Smooth muscle cell (in vitro differentiated cells): ENCODE data around the gene DRC1. TPM values are rescaled to one million over a fixed set of nuclear protein-coding genes. Genes with fewer than 3 reads are reported as not detected.

ENCODE experiments used
- DNase-seq: peaks from one replicate; lab custom pipeline; 2025; ENCODE audit not compliant: unreplicated experiment; lab: John Stamatoyannopoulos, UW
- H2AFZ ChIP-seq: fragments of 200-600 bp; sonication (generic); 2 replicates; pipeline ENCODE4 v1.6.0; 2016; ENCODE audit warnings: antibody characterized with exemption, low read depth, mild to moderate bottlenecking
- H3F3A ChIP-seq: fragments of 200-600 bp; sonication (generic); 2 replicates; pipeline ENCODE4 v1.6.0; 2017; ENCODE audit warnings: antibody characterized with exemption, low read depth
- H3K27ac ChIP-seq: fragments of 200-600 bp; sonication (generic); 2 replicates; pipeline ENCODE4 v1.5.1; 2016; ENCODE audit warnings: low read depth, mild to moderate bottlenecking
- H3K27me3 ChIP-seq: fragments of 200-600 bp; sonication (generic); 2 replicates; pipeline ENCODE4 v1.6.1; 2016; ENCODE audit warnings: low read depth, mild to moderate bottlenecking
- H3K36me3 ChIP-seq: fragments of 200-600 bp; sonication (generic); 2 replicates; pipeline ENCODE4 v1.5.1; 2016; ENCODE audit warnings: low read depth
- H3K4me1 ChIP-seq: fragments of 200-600 bp; sonication (generic); 2 replicates; pipeline ENCODE4 v1.5.1; 2016; ENCODE audit warnings: low read depth
- H3K4me2 ChIP-seq: fragments of 200-600 bp; sonication (generic); 2 replicates; pipeline ENCODE4 v1.6.0; 2016; ENCODE audit warnings: mild to moderate bottlenecking
- H3K4me3 ChIP-seq: fragments of 200-600 bp; sonication (generic); 2 replicates; pipeline ENCODE4 v1.5.1; 2016; ENCODE audit warnings: mild to moderate bottlenecking
- H3K79me2 ChIP-seq: fragments of 200-600 bp; sonication (generic); 2 replicates; pipeline ENCODE4 v1.6.0; 2016; ENCODE audit warnings: low read depth, mild to moderate bottlenecking
- H3K9ac ChIP-seq: fragments of 200-600 bp; sonication (generic); 2 replicates; pipeline ENCODE4 v1.6.0; 2016; ENCODE audit warnings: low read depth
- H3K9me3 ChIP-seq: fragments of 200-600 bp; sonication (generic); replicated peaks from 2 replicates; pipeline ENCODE4 v1.5.1; 2016; ENCODE audit warnings: low read depth
- H4K20me1 ChIP-seq: fragments of 200-600 bp; sonication (generic); 2 replicates; pipeline ENCODE4 v1.6.0; 2016; ENCODE audit warnings: low read depth
- WGBS: methylation state at CpG from one replicate; pipeline ENCODE4 v1.1.7; 2016; ENCODE audit warnings: low lambda C conversion rate; 5-methylcytosine and 5-hydroxymethylcytosine counted together
- polyA plus RNA-seq: library from polyadenylated mRNA; unstranded; fragments of >200 nt; fragmentation: Nextera tagmentation; extraction: Ambion mirVana; gene quantifications from 2 replicates; pipeline ENCODE4 v1.2.1, GENCODE V29; 2016
- total RNA-seq: library from RNA; depleted of rRNA; stranded (reverse); fragments of >200 nt; gene quantifications from 2 replicates; pipeline ENCODE4 v1.2.3, GENCODE V29; 2014
- TF ChIP-seq, protein P1 (sequence below): fragments of 200-600 bp; sonication (generic); IDR thresholded peaks from 2 replicates; pipeline ENCODE4 v1.5.1; 2017; ENCODE audit warnings: borderline replicate concordance, mild to moderate bottlenecking, antibody characterized with exemption; ENCODE audit not compliant: insufficient read depth, poor library complexity, severe bottlenecking

Gene DRC1
- total and polyA plus RNA-seq, 2 experiments from 2014 or later = 0.14 TPM; not detected in 1

GRCh38 chr2:26489213-26489850, 87.6 kb downstream of the DRC1 start:
- no peak overlapping the region for H3K27ac ChIP-seq
- 88% methylated on average over 19 of the region's 19 CpGs for WGBS
- no peaks in the 10 kb centered on the region for H3K4me1 ChIP-seq
- no peaks in the 10 kb centered on the region for H3K9me3 ChIP-seq
- H3K27me3 ChIP-seq = no peaks in the 10 kb centered on the region
- H3K9ac ChIP-seq = no peak overlapping the region
- no peak for DNase-seq
- H3K36me3 ChIP-seq = no peaks in the 10 kb centered on the region
- H2AFZ ChIP-seq = no peak overlapping the region
- H4K20me1 ChIP-seq = no peaks in the 10 kb centered on the region
- no peaks in the 10 kb centered on the region for H3K79me2 ChIP-seq
- H3K4me2 ChIP-seq = no peak overlapping the region
- TF ChIP-seq, protein P1, sequence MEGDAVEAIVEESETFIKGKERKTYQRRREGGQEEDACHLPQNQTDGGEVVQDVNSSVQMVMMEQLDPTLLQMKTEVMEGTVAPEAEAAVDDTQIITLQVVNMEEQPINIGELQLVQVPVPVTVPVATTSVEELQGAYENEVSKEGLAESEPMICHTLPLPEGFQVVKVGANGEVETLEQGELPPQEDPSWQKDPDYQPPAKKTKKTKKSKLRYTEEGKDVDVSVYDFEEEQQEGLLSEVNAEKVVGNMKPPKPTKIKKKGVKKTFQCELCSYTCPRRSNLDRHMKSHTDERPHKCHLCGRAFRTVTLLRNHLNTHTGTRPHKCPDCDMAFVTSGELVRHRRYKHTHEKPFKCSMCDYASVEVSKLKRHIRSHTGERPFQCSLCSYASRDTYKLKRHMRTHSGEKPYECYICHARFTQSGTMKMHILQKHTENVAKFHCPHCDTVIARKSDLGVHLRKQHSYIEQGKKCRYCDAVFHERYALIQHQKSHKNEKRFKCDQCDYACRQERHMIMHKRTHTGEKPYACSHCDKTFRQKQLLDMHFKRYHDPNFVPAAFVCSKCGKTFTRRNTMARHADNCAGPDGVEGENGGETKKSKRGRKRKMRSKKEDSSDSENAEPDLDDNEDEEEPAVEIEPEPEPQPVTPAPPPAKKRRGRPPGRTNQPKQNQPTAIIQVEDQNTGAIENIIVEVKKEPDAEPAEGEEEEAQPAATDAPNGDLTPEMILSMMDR = no peak
- H3F3A ChIP-seq = no peaks in the 10 kb centered on the region
- H3K4me3 ChIP-seq = no peak overlapping the region

DNA sequence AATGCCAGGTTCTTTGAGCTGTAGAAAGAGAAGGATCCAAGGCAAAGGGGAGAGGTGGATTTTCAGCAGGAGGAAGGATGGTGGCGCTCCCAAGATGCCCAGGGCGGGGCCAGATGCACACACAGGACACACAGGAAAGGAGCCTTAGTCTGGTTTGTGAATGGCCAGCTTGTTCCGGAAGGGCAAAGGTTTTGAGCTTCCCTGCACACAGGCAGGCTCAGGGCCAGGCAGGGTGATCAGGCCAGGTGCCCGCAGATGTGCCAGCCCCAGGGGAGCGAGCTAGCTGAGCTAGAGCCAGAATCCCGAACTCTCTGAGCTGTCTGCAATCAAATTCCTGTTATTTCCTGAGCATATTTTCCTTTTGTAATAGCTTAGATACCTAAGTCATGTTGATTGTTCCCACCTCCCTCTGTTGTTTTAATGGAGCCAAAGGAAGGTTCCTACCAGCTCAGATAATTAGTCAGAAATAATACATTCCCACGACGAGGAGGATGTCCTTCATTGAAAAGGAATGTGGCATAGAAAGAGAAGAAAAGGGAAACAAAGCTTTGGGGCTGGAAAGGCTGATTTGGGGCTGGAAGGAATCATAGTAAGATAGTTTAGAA, 89.9 kb downstream of the DRC1 start:
- H3K27ac ChIP-seq = no peak overlapping the region
- H3K9ac ChIP-seq = no peak overlapping the region
- no peak overlapping the region for H3K4me3 ChIP-seq
- H4K20me1 ChIP-seq = no peaks in the 10 kb centered on the region
- no peak overlapping the region for H2AFZ ChIP-seq
- TF ChIP-seq, protein P1 = no peak
- 84% methylated on average over 8 of the region's 8 CpGs for WGBS
- no peaks in the 10 kb centered on the region for H3K79me2 ChIP-seq
- H3F3A ChIP-seq = no peaks in the 10 kb centered on the region
- no peaks in the 10 kb centered on the region for H3K36me3 ChIP-seq
- no peak overlapping the region for H3K4me2 ChIP-seq
- peaks cover 8% of the 10 kb centered on the region for H3K4me1 ChIP-seq
- DNase-seq = no peak
- H3K27me3 ChIP-seq = no peaks in the 10 kb centered on the region
- H3K9me3 ChIP-seq = no peaks in the 10 kb centered on the region

DNA sequence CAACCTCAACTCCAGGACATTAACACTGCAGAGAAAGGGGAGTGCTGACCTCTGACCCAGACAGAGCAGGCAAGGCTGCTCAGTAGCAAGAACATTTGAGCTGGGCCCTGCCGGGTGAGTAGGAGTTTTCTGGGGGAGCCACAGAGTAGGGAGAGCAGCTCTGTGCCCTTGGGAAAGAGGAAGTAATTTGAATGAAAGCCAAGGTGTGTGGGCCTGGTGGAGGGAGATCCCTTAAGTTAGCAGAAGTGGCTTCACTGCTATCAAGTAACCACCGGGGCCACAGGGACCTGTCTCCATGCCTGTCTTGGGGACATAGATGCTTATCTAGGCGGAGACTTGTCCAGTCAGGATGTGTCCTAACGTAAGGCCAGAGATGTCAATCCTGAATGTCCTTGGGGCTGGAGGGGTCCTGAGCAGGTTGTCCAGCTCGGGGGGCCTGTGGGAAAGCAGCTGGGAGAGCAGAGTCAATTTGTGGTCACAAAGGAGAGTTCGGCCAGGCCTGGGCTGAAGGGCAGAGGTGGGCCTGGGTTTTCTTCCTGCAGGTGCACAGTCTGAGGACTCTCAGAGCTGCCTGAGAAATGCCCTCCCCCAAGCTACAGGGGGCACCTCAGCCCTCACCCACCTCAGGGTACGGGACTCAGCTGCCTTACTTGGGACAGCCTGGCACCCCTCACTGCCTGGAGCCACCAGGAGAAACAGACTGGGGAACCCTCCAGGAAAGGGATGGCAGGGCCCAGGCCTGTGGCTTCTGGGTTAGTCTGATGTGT, 91.2 kb downstream of the DRC1 start:
- Histone ChIP-seq H3K4me3 (no peak overlapping the region), H2AFZ (no peak overlapping the region), H3K9ac (no peak overlapping the region), H3K4me1 (peaks cover 8% of the 10 kb centered on the region), H3K27ac (no peak overlapping the region), H4K20me1 (no peaks in the 10 kb centered on the region), H3K4me2 (no peak overlapping the region), H3K9me3 (no peaks in the 10 kb centered on the region), H3K36me3 (no peaks in the 10 kb centered on the region), H3F3A (no peaks in the 10 kb centered on the region), H3K27me3 (no peaks in the 10 kb centered on the region), H3K79me2 (no peaks in the 10 kb centered on the region)
- 89% methylated on average over 7 of the region's 7 CpGs for WGBS
- DNase-seq = no peak
- TF ChIP-seq, protein P1 = no peak
